HepG2 (cell line): ENCODE data around the gene RMRP.

Experiments
- HDAC2 ChIP-seq: sonication (generic); formaldehyde crosslinking; IDR thresholded peaks from 2 replicates; pipeline ENCODE4 v1.4.0; 2020; ENCODE audit warnings: missing genetic modification reagents
- SMAD3 ChIP-seq: sonication (generic); formaldehyde crosslinking; IDR thresholded peaks from 2 replicates; pipeline ENCODE4 v1.4.0; 2020; ENCODE audit warnings: missing genetic modification reagents

DNA sequence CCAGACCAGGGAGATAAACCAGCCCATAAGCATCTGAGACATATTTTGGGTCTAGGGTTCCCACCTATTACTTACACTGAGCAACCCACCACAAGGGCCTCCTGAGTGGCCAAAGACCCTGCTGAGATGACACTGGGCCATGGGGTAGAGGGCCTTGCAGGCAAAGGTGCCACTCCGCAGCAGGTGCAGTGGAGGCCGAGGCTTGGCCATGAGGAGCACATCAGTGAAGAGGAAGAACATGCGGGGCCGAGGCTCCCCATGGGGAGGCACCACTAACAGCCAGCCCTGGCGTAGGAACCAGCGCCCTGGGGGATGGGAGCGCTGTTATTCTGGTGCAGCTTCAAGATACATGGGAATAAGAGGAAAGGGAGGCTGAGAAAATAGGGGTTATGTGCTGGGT lies 4.6 kb upstream of the RMRP start:
- TF ChIP-seq HDAC2 (CRISPR knock-in tag): no peak
- no peak for TF ChIP-seq SMAD3 (CRISPR knock-in tag)
